HCT116 (cell line): Measurements from ENCODE around the gene ZNF837.

Experiments used
- ATF3 ChIP-seq: IDR thresholded peaks from 2 replicates; pipeline ENCODE4 v1.6.1; 2012
- CEBPB ChIP-seq: IDR thresholded peaks from 2 replicates; pipeline ENCODE4 v1.6.1; 2012; ENCODE audit warnings: low read depth
- CTCF ChIP-seq, 3 experiments: fragments of 200-600 bp in 1 of 3; sonication (generic) in 1 of 3; IDR thresholded peaks in 2 of 3; conservative IDR thresholded peaks in 1 of 3; 2 replicates each; pipeline ENCODE4 v1.5.1; 2012 to 2017; ENCODE audit warnings: low read depth in 2 of 3, low read length in 2 of 3, antibody characterized with exemption in 1 of 3, borderline replicate concordance in 1 of 3, control low read depth in 1 of 3, mild to moderate bottlenecking in 1 of 3, mixed read lengths in 1 of 3, mixed run types in 1 of 3, moderate library complexity in 1 of 3; ENCODE audit not compliant: insufficient read depth in 1 of 3
- ELF1 ChIP-seq: IDR thresholded peaks from 2 replicates; pipeline ENCODE4 v1.6.1; 2012; ENCODE audit warnings: low read depth, borderline replicate concordance
- EZH2 ChIP-seq: fragments of 200-600 bp; sonication (generic); IDR thresholded peaks from 2 replicates; pipeline ENCODE4 v1.6.1; 2017; ENCODE audit warnings: antibody characterized with exemption, mixed run types
- EZH2phosphoT487 ChIP-seq: fragments of 200-600 bp; IDR thresholded peaks from 2 replicates; pipeline ENCODE4 v1.6.1; 2018; ENCODE audit warnings: antibody characterized with exemption, borderline replicate concordance
- JUND ChIP-seq: IDR thresholded peaks from 2 replicates; pipeline ENCODE4 v1.6.1; 2012
- POLR2A ChIP-seq: IDR thresholded peaks from 2 replicates; pipeline ENCODE4 v1.7.0; 2011; ENCODE audit warnings: borderline replicate concordance; ENCODE audit not compliant: insufficient read depth, insufficient read length; ENCODE audit errors: extremely low read depth
- POLR2AphosphoS5 ChIP-seq: IDR thresholded peaks from 2 replicates; pipeline ENCODE4 v1.6.1; 2011; ENCODE audit warnings: mild to moderate bottlenecking, low read depth, low read length, moderate library complexity
- REST ChIP-seq: IDR thresholded peaks from 2 replicates; pipeline ENCODE4 v1.6.1; 2012; ENCODE audit warnings: low read depth
- SP1 ChIP-seq: IDR thresholded peaks from 2 replicates; pipeline ENCODE4 v1.6.1; 2012; ENCODE audit warnings: low read depth
- YY1 ChIP-seq: IDR thresholded peaks from 2 replicates; pipeline ENCODE4 v1.6.1; 2011; ENCODE audit warnings: low read length, low read depth, moderate library complexity, mild to moderate bottlenecking; ENCODE audit not compliant: insufficient replicate concordance; ENCODE audit errors: extremely low read depth
- ZFX ChIP-seq: fragments of 450-650 bp; IDR thresholded peaks from 2 replicates; pipeline ENCODE4 v1.6.1; 2017
- ZNF274 ChIP-seq: fragments of 200-500 bp; sonication (Bioruptor generic); IDR thresholded peaks from 2 replicates; pipeline ENCODE4 v1.6.1; 2014; ENCODE audit warnings: mild to moderate bottlenecking, low read depth, low read length, inconsistent platforms

- no peak for TF ChIP-seq ZFX
- TF ChIP-seq CTCF (IDR thresholded peaks at IDR 0.05 in 2 of 3, conservative IDR thresholded peaks at IDR 0.05 in 1 of 3; ENCODE audit: borderline replicate concordance in 1 of 3, insufficient read depth in 1 of 3, low read depth in 2 of 3, low read length in 2 of 3): no peak
- TF ChIP-seq EZH2: no peak
- no peak for TF ChIP-seq ATF3
- no peak for TF ChIP-seq ZNF274
- TF ChIP-seq JUND: no peak
- TF ChIP-seq CEBPB: no peak
- TF ChIP-seq POLR2AphosphoS5: no peak
- no peak for TF ChIP-seq POLR2A
- no peak for TF ChIP-seq SP1
- no peak for TF ChIP-seq REST
- TF ChIP-seq ELF1: no peak
- no peak for TF ChIP-seq YY1
- no peak for TF ChIP-seq EZH2phosphoT487
Observed at GRCh38 chr19:58379246-58379645, 1.6 kb downstream of the ZNF837 start.
